Fibroblast of peridontal ligament (primary cell): Measurements from ENCODE around the gene MB21D2.

Source experiments
- DNase-seq: peaks from one replicate; pipeline ENCODE4 v3.0.0-alpha.2; 2010; ENCODE audit errors: extremely low read depth

The MB21D2 gene

DNA sequence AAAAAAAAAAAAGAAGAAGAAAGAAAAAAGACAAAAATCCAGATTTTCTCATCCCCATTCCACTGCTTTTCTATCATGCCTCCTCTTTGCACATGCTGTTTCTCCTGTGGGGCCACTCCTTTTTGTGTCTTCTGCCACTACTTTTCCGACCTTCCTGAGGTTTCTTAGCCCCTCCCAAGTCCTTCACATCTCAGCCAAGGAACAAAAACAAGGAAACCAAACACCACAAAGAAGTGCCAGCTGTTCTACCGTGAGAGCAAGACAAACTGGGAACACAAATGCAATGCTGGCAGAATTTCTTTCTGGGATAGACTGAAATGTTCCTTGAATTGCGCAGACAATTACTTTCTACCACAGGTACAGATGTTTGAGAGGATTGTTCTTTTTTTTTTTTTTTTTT, 83.2 kb downstream of the MB21D2 start:
- no peak for DNase-seq

DNA sequence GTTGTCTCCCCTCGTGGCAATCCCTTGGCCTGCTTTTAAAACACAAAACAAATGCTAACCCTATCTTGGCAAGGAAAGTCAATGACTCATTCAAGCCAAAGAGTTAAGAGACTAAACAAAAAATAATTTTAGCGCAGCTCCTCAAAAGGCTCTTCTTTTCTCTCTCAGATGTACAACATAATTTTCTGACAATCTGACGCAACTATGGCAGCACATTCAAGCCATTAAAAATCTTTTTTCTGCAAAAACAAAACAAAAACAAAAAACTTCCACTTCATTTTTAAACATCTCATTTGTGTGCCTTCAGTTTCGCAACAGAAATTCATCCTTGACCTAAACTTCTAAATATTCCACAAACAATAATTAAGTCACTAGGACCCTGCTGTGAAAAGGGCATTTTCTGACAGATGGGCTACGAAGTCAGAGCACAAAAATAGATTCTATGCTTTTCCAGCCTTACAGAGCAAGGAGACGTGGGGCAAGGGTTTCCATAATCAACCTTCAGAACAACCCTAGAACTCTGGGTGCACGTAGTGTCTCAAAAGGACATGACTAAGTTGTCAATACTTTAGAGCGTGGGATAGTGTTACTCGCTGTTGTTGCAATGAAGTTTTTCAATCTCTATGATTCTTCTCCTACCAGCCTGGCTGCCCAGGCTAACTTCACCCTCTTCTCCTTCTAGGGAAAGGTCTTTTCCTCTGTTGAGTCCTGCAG, 84.3 kb downstream of the MB21D2 start:
- peak; percentile 92 for DNase-seq

DNA sequence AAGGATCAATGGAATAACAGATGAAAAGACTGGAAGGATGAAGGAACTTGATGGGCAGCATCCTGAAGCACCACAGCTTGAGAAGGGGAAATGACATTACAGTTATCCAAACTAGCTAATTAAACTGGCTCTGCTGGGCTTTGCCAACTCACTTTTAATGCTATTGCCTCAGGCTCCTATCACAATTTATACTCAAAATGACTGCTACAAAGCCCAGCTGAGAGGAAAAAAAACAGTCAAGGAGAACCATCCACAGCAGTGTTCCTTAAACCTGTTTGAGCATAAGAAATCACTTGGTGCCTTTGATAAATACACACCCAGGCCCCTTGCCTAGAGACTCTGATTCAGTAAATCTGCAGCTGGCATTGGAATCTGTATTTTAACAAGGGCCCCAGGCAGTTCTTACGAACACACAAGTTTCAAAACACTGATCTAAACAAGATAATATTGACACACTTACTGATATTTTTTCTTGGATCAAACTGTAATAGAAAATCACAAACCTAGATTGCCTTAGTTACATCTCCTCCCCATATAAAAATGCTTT, 85.8 kb downstream of the MB21D2 start:
- no peak for DNase-seq

DNA sequence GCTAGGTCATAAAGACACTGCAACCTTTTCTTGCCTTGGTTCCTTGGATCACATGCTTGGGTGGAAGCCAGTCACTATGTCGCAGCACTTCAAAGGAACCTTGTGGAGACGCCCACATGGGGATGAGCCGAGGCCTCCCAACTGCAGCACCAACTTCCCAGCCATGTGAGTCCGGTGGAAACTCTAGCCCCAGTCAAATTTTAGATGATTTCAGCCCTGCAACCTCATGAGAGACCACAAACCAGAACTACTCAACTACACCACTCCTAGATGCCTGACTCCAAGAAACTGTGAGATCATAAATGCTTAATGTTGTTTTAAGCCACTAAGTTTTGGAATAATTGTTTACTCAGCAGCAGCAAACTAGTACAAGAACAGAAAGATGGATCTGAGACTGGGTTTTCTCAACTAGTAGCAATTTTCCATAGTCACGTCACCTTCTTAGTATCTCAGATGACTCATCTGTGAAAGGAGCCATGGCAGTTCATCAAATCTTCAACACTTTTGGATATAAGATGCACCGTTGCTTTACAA, 86.5 kb downstream of the MB21D2 start:
- peak; percentile 94 for DNase-seq

DNA sequence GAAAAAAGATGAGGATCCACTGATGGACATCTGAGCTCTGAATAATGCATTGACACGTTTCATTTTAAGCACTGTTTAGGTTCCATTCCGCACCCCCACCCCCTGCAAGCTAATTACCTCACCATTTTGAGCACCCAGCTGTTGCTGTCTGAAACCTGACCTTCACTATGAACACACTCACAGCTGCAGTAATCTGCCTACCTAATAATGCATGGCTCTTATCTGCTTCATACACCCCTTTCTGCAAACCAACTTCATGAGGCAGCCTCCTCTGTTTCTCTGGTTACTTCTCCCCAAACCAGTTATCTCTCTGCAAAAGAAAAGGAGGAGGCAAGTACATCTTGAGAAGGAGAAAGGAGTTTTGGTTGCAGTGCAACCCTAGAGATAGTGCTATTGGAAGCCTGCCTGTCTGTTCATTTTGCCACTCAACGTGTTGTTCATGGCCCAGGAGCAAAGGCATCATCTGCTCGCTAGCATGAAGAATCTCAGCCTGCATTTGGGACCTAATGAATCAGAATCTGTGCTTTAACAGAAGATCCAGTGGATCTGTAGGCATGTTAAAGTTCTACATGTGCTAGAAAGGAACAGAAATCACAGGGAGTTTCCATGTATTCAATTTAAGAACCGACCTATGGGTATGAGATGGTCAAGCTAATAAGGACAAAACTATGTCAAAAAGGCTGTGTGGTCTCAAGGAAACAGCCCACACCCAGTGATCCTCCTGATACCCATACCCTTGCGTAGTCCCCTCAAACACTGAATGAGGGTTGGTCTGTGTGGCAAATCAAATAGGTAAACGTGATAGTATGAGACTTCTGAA, 87.2 kb downstream of the MB21D2 start:
- no peak for DNase-seq

DNA sequence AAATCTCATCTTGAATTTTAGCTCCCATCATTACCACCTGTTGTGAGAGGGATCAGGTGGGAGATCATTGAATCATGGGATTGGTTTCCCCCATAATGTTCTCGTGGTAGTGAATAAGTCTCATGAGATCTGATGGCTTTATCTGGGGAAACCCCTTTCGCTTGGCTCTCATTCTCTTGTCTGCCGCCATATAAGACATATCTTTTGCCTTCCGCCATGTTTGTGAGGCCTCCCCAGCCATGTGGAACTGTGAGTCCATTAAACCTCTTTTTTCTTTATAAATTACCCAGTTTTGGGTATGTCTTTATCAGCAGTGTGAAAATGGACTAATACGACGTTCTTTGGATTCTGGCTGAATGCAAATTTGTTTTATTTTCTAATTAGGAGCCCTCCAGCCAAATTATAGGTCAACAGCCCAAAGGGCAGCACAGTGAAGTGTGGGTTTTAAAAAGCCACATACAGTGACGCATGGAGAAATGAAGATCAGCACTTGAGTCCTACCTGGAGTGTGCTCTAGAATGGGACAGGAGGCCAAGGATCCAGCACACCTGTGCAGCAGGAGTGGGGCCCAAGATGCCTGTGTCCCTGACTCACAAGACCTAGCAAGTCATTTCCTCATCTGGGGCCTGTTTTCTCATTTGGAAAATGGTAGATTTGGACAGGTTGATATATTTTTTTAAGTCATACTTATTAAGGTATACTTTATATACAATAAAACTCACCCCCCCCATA, 89.6 kb downstream of the MB21D2 start:
- DNase-seq: no peak

DNA sequence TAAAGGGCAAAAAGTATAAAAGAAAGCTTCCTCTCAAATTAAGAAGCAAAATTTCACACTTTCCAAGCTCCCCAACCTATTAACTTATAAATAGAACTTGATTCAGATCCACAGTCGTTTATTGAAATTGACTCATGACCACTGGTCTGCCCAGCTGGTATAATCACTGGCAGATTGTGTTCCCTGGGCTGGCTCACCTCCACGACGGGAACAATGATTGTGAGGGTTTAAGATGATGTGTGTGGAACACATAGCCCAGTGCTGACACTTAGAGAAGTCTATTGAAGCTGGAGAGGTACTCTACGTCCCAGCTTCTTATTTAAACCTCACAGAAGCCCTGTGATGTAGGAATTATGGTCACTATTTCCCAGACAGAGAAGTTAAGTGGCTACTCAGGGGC, 90.4 kb downstream of the MB21D2 start:
- no peak for DNase-seq

DNA sequence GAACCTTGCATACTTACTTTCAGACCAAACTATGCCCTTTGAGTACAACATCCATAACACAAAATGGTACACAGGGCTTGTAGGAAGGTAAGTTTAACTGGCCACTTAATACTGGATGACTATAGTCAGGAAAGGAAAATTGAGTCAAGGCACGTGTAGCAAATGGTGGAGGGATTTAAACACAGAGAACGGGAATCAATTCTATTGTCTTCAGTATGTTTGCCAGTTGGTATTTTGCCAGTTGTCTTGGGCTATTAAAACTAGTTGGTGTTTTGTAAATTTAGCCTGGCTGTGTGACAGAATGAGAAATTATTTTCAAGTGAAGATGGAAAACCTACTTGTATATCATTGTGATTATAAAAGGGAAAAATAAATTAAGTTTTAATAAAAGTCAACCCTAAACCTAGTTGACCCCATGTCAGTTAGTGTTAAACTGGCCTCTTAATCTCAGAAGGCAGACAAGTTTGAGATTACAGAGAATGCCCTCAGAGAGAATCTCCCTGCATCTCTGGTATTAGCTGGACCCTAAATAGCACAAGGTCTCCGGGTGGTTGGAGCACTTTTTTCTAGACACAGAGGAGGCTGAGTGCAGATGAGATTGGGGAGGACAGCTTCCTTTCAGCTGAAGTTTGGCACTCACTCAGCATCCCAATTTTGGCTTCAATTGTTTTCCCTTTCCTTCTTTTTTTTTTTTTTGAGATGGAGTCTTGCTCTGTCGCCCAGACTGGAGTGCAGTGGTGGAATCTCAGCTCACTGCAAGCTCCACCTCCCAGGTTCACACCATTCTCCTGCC, 91.2 kb downstream of the MB21D2 start:
- DNase-seq: no peak

DNA sequence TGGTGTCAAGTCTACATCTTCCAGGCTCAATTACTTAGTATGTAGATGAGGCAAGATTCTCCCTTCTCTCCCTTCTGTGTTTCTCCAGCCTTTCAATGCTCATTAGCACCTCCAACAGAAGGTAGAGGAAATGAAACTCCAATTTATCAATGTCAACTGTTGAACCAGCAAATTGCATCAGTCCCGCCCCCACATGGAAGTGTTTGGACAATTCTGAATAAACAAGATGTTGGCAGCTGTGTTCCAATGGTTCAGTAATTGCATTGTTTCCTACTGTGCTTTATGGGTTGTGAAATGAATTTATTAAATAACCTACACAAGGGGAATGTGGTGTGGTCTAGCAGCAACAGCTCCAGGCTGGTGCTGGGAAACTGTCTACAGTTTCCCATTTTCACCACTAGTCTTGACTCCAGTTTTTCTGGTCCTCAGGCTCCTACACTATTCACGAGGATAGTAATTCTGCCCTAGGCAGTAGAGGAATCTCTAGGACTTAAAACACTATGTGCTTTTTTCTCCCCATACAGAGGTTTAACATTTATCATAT, 91.9 kb downstream of the MB21D2 start:
- no peak for DNase-seq

DNA sequence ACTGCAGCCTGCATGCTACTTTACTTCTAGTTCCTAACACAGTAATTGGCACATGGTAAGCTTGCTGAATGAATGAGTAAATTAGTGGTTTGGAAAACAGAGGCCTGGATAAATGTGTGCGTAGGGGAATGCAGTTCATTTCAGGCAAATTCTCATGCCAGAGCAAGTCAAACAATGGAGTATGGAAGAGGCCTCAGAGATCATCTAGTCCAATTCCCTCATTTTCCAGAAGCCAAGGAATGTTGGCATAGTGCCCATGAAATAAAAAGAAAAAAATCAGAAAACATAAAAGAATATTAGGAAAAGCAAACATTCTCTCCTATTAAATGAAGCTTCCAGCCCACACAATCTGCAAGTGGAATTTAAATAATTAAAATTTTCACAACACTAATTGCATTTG, 92.4 kb downstream of the MB21D2 start:
- DNase-seq: no peak

DNA sequence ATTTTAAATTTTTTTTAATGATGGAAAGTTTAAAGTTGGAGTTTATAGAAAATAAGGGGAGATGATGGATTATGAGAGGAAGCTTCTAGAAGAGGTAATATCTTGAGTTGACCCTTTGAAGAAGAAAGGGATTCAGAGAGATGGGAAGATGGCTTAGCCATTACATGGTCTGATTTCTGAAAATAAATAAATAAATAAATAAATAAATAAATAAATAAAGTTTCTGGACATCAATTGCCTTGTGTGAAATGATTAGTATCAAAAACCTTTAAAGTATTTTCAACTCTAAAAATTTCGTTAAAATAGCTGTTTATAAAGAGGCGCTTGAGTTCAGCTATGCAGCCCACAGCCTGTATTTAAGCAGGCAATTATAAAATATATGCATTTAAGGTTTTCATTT, 93.3 kb downstream of the MB21D2 start:
- no peak for DNase-seq

DNA sequence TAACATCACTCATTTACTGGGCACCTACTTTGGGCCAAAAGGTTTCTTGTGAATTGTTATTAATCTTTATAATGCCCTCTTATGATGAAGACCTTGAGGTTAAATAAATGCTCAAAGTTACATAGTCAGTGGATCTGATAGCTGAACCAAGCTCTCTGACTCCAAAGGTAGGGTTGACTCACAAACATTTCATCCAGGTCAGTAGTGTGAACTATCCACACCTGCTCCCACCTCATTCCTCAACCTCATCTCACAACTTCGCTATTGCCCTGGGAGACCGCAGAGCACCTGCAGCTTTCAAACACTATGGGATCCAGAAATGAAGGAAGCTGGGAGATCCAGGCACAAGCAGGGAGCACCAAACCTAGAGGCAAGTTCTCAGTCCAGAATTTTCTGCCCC, 96.5 kb downstream of the MB21D2 start:
- DNase-seq: no peak

DNA sequence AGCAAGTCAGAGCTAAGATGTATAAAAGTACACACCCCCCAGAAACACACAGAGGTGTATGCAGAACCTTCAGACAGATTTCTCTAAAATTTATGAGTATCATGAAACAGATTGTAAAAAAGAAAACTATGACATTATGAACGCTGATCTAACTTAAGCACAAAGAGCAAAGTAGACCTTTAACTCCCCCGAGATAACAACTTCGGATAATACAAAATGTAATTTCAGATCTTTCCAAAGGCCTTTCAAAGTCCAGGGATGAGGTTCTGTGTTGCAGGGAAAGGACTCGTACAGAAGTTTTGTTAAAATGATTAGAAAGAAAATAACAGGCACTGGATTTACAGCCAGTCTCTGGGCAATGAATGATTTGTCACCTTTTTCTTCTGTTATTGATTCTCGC, 97.5 kb downstream of the MB21D2 start:
- DNase-seq: no peak

DNA sequence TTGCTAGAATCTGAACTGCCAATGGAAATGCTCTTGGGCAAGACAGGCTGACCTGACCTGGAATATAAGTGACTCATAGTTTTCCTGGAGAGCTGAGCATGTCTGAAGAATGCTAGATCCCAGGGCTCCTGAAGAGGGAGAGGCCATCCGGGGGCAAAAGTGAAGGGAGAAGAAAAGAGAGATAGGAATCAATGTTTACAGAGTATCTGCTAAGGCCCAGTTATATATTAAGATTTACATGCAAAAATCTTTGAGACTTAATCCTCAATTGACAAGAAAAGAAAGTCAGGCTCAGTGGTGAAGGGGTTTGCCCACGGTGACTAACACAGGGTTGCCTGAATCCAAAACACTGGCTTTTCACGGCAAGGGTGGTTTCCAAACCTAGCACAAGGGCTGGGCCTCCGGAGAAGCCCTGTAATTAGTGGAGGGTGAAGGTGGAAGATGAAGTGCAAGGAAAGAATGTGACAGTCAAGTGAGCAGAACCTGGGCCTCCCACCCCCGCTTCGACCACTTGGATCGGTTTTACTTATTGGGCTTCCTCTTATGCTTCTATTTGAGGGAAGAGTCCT, 98.6 kb downstream of the MB21D2 start:
- peak; percentile 75 for DNase-seq

DNA sequence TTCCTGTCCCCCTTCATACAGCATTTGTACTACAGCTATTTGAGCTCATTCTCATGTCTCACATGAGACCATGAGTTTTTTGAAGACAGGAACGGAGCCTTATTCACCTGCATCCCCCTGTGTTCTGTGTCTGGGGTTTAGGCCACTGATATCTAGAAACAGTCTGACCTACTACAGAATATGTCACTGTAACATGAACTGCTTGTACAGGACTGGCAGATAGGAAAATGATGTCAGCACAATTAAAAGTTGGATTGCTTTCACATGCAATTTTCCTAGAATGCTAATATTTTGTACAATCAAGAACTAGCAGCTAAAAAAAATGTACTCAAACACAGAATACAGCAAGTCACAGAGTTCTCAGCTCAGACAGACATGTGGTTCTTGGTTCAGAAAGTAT, 99.5 kb downstream of the MB21D2 start:
- no peak for DNase-seq

DNA sequence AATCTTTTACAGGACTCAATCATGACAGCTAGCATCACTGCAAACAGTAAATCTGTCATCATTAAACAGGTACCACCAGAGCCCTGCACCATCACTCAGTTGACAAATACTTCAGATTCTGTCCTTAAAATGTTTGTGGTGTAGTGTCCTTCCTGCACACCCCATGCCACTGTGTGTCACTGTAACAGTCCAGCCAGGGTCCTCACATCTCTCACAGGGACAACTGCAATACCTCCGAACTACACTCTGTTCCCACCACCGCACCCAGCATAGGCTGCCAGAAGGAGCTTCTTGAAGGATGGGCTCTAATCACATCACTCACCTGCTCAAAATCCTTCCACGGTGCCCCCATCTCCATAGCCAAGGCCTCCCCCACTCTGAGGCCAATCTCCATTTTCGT, 100.2 kb downstream of the MB21D2 start:
- no peak for DNase-seq

DNA sequence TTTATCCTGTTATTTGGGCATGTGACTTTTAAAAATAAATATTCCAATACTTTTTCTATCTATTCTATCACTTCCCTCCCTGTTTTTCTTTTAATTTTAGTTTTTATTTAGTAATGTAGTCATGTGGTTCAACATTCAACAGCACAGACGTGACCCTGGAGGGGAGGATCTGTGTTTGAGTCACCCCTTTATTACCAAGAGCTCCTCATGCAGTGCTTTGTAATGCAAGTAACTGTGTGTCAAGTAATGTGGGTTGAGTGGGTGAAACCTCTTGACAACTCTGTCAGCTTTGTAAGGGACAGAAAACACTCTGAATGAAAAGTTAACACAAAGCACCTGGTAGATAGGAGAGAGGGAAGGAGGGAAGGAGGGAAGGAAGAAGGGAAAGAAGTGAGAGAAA, 100.6 kb downstream of the MB21D2 start:
- no peak for DNase-seq

DNA sequence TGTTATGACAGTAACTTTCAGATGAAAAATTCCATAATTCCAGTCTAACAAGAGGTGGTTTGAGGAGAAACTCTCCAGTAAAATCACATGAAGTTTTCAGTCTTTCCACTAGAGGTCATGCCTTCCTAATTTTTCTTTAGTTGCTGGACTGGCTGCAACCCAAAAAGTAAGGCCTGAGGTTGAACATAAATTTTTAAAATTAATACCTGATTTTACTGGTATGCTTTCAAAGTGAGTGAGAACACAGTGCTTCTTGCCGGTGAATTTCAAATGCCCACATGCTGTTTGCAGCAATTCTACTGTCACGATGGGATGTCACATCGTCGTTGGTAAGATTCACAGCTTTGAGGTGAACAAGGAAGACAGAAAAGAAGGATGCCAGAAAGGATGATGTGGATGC, 101.3 kb downstream of the MB21D2 start:
- peak; percentile 82 for DNase-seq

DNA sequence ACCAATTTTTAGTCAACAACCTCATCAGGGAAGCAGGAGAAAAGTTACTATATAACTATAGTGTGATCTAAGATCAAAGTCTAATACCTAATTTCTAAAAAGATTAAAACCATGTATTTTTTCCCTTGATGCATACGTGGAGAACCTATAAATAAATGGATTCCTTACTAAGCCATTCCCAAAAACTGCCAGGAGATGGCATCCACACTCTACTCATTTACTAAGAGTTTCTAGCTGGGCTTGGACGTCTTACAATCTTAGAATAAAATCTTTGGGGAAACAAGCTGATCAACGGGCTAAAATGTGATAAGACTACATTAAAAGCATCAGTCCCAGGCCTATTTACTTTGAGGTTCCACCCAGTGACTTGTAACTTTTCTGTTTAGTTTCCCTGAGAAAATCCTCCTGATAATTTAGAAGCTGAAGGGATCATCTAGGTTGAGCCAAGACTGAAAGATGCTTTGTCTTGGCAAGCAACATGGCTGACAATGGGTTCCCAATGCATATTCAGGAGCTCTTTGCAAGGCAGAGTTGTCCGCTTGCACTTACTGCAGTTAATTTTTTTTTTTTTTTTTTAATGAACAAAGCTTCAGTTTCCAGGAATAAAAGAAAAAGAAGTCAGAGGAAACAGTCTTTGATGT, 104.8 kb downstream of the MB21D2 start:
- DNase-seq: peak; percentile 89

DNA sequence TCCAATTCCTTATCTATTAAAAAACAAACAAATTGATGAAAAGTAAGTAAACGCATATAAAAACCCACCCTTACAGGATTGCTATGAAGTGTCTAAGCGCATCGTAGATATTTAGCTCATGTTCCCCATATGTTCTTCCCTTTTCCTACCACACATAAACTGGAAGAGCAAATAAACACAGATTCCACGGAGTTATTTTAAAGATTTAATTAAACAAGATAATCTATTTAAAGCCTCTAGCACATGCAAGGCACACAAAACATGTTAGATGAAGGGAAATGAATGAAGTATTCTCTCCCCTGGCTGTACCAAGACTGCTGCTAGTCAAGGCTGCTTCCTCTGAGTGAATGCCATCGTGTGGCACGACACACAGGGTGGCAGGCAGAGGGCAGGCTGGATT, 111.9 kb downstream of the MB21D2 start:
- DNase-seq: no peak
